ENCODE results near the gene ARHGAP11A.

- TF ChIP-seq, protein P1, sequence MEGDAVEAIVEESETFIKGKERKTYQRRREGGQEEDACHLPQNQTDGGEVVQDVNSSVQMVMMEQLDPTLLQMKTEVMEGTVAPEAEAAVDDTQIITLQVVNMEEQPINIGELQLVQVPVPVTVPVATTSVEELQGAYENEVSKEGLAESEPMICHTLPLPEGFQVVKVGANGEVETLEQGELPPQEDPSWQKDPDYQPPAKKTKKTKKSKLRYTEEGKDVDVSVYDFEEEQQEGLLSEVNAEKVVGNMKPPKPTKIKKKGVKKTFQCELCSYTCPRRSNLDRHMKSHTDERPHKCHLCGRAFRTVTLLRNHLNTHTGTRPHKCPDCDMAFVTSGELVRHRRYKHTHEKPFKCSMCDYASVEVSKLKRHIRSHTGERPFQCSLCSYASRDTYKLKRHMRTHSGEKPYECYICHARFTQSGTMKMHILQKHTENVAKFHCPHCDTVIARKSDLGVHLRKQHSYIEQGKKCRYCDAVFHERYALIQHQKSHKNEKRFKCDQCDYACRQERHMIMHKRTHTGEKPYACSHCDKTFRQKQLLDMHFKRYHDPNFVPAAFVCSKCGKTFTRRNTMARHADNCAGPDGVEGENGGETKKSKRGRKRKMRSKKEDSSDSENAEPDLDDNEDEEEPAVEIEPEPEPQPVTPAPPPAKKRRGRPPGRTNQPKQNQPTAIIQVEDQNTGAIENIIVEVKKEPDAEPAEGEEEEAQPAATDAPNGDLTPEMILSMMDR (IDR thresholded peaks at IDR 0.05; ENCODE audit: low read depth, low read length, missing input control): no peak
- TF ChIP-seq YY1 (IDR thresholded peaks at IDR 0.05): no peak
- no peak for TF ChIP-seq ZBTB33 (IDR thresholded peaks at IDR 0.05)
- TF ChIP-seq, protein P2, sequence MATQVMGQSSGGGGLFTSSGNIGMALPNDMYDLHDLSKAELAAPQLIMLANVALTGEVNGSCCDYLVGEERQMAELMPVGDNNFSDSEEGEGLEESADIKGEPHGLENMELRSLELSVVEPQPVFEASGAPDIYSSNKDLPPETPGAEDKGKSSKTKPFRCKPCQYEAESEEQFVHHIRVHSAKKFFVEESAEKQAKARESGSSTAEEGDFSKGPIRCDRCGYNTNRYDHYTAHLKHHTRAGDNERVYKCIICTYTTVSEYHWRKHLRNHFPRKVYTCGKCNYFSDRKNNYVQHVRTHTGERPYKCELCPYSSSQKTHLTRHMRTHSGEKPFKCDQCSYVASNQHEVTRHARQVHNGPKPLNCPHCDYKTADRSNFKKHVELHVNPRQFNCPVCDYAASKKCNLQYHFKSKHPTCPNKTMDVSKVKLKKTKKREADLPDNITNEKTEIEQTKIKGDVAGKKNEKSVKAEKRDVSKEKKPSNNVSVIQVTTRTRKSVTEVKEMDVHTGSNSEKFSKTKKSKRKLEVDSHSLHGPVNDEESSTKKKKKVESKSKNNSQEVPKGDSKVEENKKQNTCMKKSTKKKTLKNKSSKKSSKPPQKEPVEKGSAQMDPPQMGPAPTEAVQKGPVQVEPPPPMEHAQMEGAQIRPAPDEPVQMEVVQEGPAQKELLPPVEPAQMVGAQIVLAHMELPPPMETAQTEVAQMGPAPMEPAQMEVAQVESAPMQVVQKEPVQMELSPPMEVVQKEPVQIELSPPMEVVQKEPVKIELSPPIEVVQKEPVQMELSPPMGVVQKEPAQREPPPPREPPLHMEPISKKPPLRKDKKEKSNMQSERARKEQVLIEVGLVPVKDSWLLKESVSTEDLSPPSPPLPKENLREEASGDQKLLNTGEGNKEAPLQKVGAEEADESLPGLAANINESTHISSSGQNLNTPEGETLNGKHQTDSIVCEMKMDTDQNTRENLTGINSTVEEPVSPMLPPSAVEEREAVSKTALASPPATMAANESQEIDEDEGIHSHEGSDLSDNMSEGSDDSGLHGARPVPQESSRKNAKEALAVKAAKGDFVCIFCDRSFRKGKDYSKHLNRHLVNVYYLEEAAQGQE (IDR thresholded peaks at IDR 0.05): no peak
Observed at GRCh38 chr15:32675466-32675865, 60.2 kb downstream of the ARHGAP11A start.
